GM20431 (cell line): Measurements from ENCODE around the gene GCM1.

Experiments
- in situ Hi-C: fragments of 300-500 bp; cut with MseI, MboI; formaldehyde crosslinking; loops from one replicate; pipeline ENCODE4 v1.15.0; 2020; ENCODE audit warnings: low sequenced_read_pairs; ENCODE audit not compliant: unreplicated experiment

The GCM1 gene

GRCh38 chr6:53154794-53155193 lies 6.2 kb upstream of the GCM1 start:
- in situ Hi-C loops: loop anchor here (25.0 kb wide), 1 partner anchor 258 kb away; no protein-coding TSS in a partner anchor

- in situ Hi-C loops: loop anchor here (25.0 kb wide), 1 partner anchor 258 kb away; no protein-coding TSS in a partner anchor
These were observed 5.4 kb upstream of the GCM1 start for GRCh38 chr6:53154071-53154470.

GRCh38 chr6:53152576-53152975 lies 3.9 kb upstream of the GCM1 start:
- in situ Hi-C loops: loop anchor here (25.0 kb wide), 1 partner anchor 260 kb away; no protein-coding TSS in a partner anchor

- in situ Hi-C loops: loop anchor here (25.0 kb wide), 1 partner anchor 261 kb away; no protein-coding TSS in a partner anchor
These were observed 3.0 kb upstream of the GCM1 start for GRCh38 chr6:53151676-53152075.

- in situ Hi-C loops: no loop called here
These were observed 3.8 kb downstream of the GCM1 start for GRCh38 chr6:53144802-53145201.

GRCh38 chr6:53143710-53144109 lies 4.9 kb downstream of the GCM1 start:
- in situ Hi-C loops: no loop called here

GRCh38 chr6:53142810-53143209 lies 5.8 kb downstream of the GCM1 start:
- in situ Hi-C loops: no loop called here

- in situ Hi-C loops: no loop called here
These were observed 8.7 kb downstream of the GCM1 start for GRCh38 chr6:53139841-53140413.

- in situ Hi-C loops: no loop called here
These were observed 12.5 kb downstream of the GCM1 start for GRCh38 chr6:53136000-53136609.

GRCh38 chr6:53134601-53135235 lies 13.9 kb downstream of the GCM1 start:
- in situ Hi-C loops: no loop called here

- in situ Hi-C loops: no loop called here
These were observed 14.7 kb downstream of the GCM1 start for GRCh38 chr6:53133961-53134360.

GRCh38 chr6:53130569-53131290 lies 17.9 kb downstream of the GCM1 start:
- in situ Hi-C loops: no loop called here

GRCh38 chr6:53128842-53129241 lies 19.8 kb downstream of the GCM1 start:
- in situ Hi-C loops: no loop called here

GRCh38 chr6:53125276-53125675 lies 23.4 kb downstream of the GCM1 start:
- in situ Hi-C loops: no loop called here

- in situ Hi-C loops: no loop called here
These were observed 24.4 kb downstream of the GCM1 start for GRCh38 chr6:53124131-53124800.

- in situ Hi-C loops: no loop called here
These were observed 28.8 kb downstream of the GCM1 start for GRCh38 chr6:53119772-53120409.

- in situ Hi-C loops: no loop called here
These were observed 29.3 kb downstream of the GCM1 start for GRCh38 chr6:53119349-53119748.

GRCh38 chr6:53115741-53116140 lies 32.9 kb downstream of the GCM1 start:
- in situ Hi-C loops: no loop called here

- in situ Hi-C loops: no loop called here
These were observed 33.5 kb downstream of the GCM1 start for GRCh38 chr6:53115113-53115512.

- in situ Hi-C loops: no loop called here
These were observed 34.9 kb downstream of the GCM1 start for GRCh38 chr6:53113742-53114141.
